A549 (cell line): ENCODE results near the gene TNFAIP3. TPM values are rescaled to one million over a fixed set of nuclear protein-coding genes. Genes with fewer than 3 reads are reported as not detected.

Source experiments
- ATAC-seq, 2 experiments: fragments of 200-7000 bp in 1 of 2; fragments of >200 bp in 1 of 2; cut with Nextera tagmentation in 1 of 2; cut with Tn5 transposase in 1 of 2; 3 replicates each; pipeline versions ENCODE4 v1.8.0 to v1.9.1; 2018 to 2020; ENCODE audit warnings: mild to moderate bottlenecking in 1 of 2, moderate library complexity in 1 of 2
- CTCF ChIA-PET: fragments of 300-600 bp; sonication (Branson Sonifier 250); formaldehyde crosslinking; extraction: SDS; loops from one replicate; lab custom pipeline; 2021; ENCODE audit warnings: antibody characterized with exemption, inconsistent platforms; lab: Yijun Ruan, JAX
- POLR2A ChIA-PET: fragments of 350-600 bp; formaldehyde crosslinking; extraction: SDS; loops from one replicate; lab custom pipeline; 2021; ENCODE audit warnings: antibody characterized with exemption, inconsistent platforms; lab: Yijun Ruan, JAX
- DNase-seq, 2 experiments: peaks; one replicate each; pipeline versions ENCODE4 v3.0.0 to v3.0.0-alpha.2; 2011 to 2016; ENCODE audit warnings: low read depth in 1 of 2, low spot score in 1 of 2
- FAIRE-seq: peaks from 2 replicates; lab custom pipeline; 2011; peaks lifted over from hg19 to GRCh38; lab: Jason Lieb, UNC
- H3K27ac ChIP-seq, 2 experiments: fragments of >200 bp; sonication (Bioruptor Twin); formaldehyde crosslinking; 3 replicates each; pipeline ENCODE4 v1.5.1; 2016 to 2017
- H3K4me1 ChIP-seq: fragments of >200 bp; sonication (Bioruptor Twin); formaldehyde crosslinking; 3 replicates; pipeline ENCODE4 v1.6.1; 2016
- H3K4me2 ChIP-seq: fragments of >200 bp; sonication (Bioruptor Twin); formaldehyde crosslinking; 3 replicates; pipeline ENCODE4 v1.6.1; 2016
- H3K4me3 ChIP-seq: fragments of >200 bp; sonication (Bioruptor Twin); formaldehyde crosslinking; 3 replicates; pipeline ENCODE4 v1.5.1; 2016
- H3K9me3 ChIP-seq: fragments of >200 bp; sonication (Bioruptor Twin); formaldehyde crosslinking; 3 replicates; pipeline ENCODE4 v1.6.1; 2016
- CHD4 ChIP-seq: fragments of 200-600 bp; sonication (generic); IDR thresholded peaks from 2 replicates; pipeline ENCODE4 v1.6.1; 2016; ENCODE audit warnings: antibody characterized with exemption, mild to moderate bottlenecking, borderline replicate concordance
- EHF ChIP-seq: fragments of 250-450 bp; sonication (Bioruptor Pico); IDR thresholded peaks from 2 replicates; pipeline ENCODE4 v1.5.0; 2020; ENCODE audit warnings: mild to moderate bottlenecking
- FOSB ChIP-seq: fragments of 250-450 bp; sonication (Bioruptor Pico); IDR thresholded peaks from 2 replicates; pipeline ENCODE4 v1.5.0; 2020; ENCODE audit warnings: mild to moderate bottlenecking, moderate library complexity
- FOSL2 ChIP-seq, 2 experiments: fragments of 450-650 bp in 1 of 2; fragments of >200 bp in 1 of 2; sonication (Bioruptor Twin) in 1 of 2; formaldehyde crosslinking; IDR thresholded peaks; 2 replicates each; pipeline versions ENCODE4 v1.5.0 to v1.6.1; 2016 to 2020; ENCODE audit warnings: mild to moderate bottlenecking in 1 of 2, moderate library complexity in 1 of 2
- GATA3 ChIP-seq: IDR thresholded peaks from 2 replicates; pipeline ENCODE4 v1.6.1; 2012; ENCODE audit warnings: borderline replicate concordance
- HEYL ChIP-seq: fragments of 250-450 bp; sonication (Bioruptor Pico); IDR thresholded peaks from 2 replicates; pipeline ENCODE4 v1.8.0; 2021; ENCODE audit warnings: mild to moderate bottlenecking, moderate library complexity
- HOXA7 ChIP-seq: fragments of 250-450 bp; sonication (Bioruptor Pico); IDR thresholded peaks from 2 replicates; pipeline ENCODE4 v1.5.0; 2020; ENCODE audit warnings: mild to moderate bottlenecking, moderate library complexity
- HOXB13 ChIP-seq: fragments of 250-450 bp; sonication (Bioruptor Pico); IDR thresholded peaks from 2 replicates; pipeline ENCODE4 v1.5.0; 2020; ENCODE audit warnings: low read depth, mild to moderate bottlenecking, moderate library complexity
- HOXB5 ChIP-seq: fragments of 250-450 bp; sonication (Bioruptor Pico); IDR thresholded peaks from 2 replicates; pipeline ENCODE4 v1.5.0; 2020; ENCODE audit warnings: mild to moderate bottlenecking, moderate library complexity
- JUN ChIP-seq, 2 experiments: fragments of >200 bp; sonication (Bioruptor Twin); formaldehyde crosslinking; IDR thresholded peaks; 2 replicates in 1 of 2; 3 replicates in 1 of 2; pipeline ENCODE4 v1.6.1; 2016 to 2017
- KDM1A ChIP-seq: fragments of 200-600 bp; sonication (generic); IDR thresholded peaks from 2 replicates; pipeline ENCODE4 v1.6.1; 2016; ENCODE audit warnings: low read depth, mild to moderate bottlenecking
- KDM5A ChIP-seq: fragments of 200-600 bp; sonication (generic); IDR thresholded peaks from 2 replicates; pipeline ENCODE4 v1.6.1; 2016; ENCODE audit warnings: antibody characterized with exemption, mild to moderate bottlenecking
- MAZ ChIP-seq: fragments of 150-350 bp; IDR thresholded peaks from 2 replicates; pipeline ENCODE4 v1.6.1; 2014; ENCODE audit warnings: antibody characterized with exemption, low read depth, low read length, borderline replicate concordance
- MYC ChIP-seq: IDR thresholded peaks from 2 replicates; pipeline ENCODE4 v1.6.1; 2012; ENCODE audit warnings: mild to moderate bottlenecking, inconsistent platforms, low read length, improper control_type of control experiment, borderline replicate concordance
- NFE2L2 ChIP-seq: fragments of 150-350 bp; conservative IDR thresholded peaks from 2 replicates; pipeline ENCODE4 v1.6.1; 2014; ENCODE audit warnings: low read length
- NR3C1 ChIP-seq: fragments of >200 bp; sonication (Bioruptor Twin); formaldehyde crosslinking; IDR thresholded peaks from 3 replicates; pipeline ENCODE4 v1.6.1; 2017
- PHF8 ChIP-seq: fragments of 200-600 bp; sonication (generic); IDR thresholded peaks from 2 replicates; pipeline ENCODE4 v1.6.1; 2016; ENCODE audit warnings: low read depth, mild to moderate bottlenecking, antibody characterized with exemption, moderate library complexity, borderline replicate concordance
- POLR2AphosphoS2 ChIP-seq: conservative IDR thresholded peaks from 2 replicates; pipeline ENCODE4 v1.6.1; 2012; ENCODE audit warnings: low read length, improper control_type of control experiment, inconsistent platforms
- RAD21 ChIP-seq, 2 experiments: fragments of >200 bp in 1 of 2; sonication (Bioruptor Twin) in 1 of 2; formaldehyde crosslinking in 1 of 2; IDR thresholded peaks in 1 of 2; conservative IDR thresholded peaks in 1 of 2; 2 replicates in 1 of 2; 3 replicates in 1 of 2; pipeline ENCODE4 v1.6.1; 2012 to 2018; ENCODE audit warnings: inconsistent platforms in 1 of 2
- RARB ChIP-seq: fragments of 250-450 bp; sonication (Bioruptor Pico); IDR thresholded peaks from 2 replicates; pipeline ENCODE4 v1.8.0; 2021; ENCODE audit warnings: mild to moderate bottlenecking, moderate library complexity
- RCOR1 ChIP-seq: fragments of 150-350 bp; IDR thresholded peaks from 2 replicates; pipeline ENCODE4 v1.6.1; 2014; ENCODE audit warnings: antibody characterized with exemption, low read length, low read depth
- SMC3 ChIP-seq: fragments of >200 bp; sonication (Bioruptor Twin); formaldehyde crosslinking; IDR thresholded peaks from 3 replicates; pipeline ENCODE4 v1.6.1; 2018; ENCODE audit warnings: inconsistent platforms
- TP53 ChIP-seq: fragments of 250-450 bp; sonication (Bioruptor Pico); IDR thresholded peaks from 2 replicates; pipeline ENCODE4 v1.5.0; 2021; ENCODE audit warnings: mild to moderate bottlenecking, moderate library complexity
- ZC3H11A ChIP-seq: fragments of 450-650 bp; IDR thresholded peaks from 2 replicates; pipeline ENCODE4 v1.6.1; 2014; ENCODE audit warnings: antibody characterized with exemption, mild to moderate bottlenecking
- ZFP36 ChIP-seq: fragments of 450-650 bp; IDR thresholded peaks from 2 replicates; pipeline ENCODE4 v1.6.1; 2014; ENCODE audit warnings: borderline replicate concordance; ENCODE audit not compliant: partially characterized antibody
- ZNF302 ChIP-seq: fragments of 250-450 bp; sonication (Bioruptor Pico); IDR thresholded peaks from 2 replicates; pipeline ENCODE4 v1.9.0; 2021; ENCODE audit warnings: inconsistent platforms, mild to moderate bottlenecking, moderate library complexity
- ZSCAN20 ChIP-seq: fragments of 250-450 bp; sonication (Bioruptor Pico); IDR thresholded peaks from 2 replicates; pipeline ENCODE4 v1.8.0; 2022; ENCODE audit warnings: mild to moderate bottlenecking, moderate library complexity
- WGBS: methylation state at CpG from one replicate; pipeline ENCODE4 v1.1.6; 2017; ENCODE audit errors: missing lambda C conversion rate; 5-methylcytosine and 5-hydroxymethylcytosine counted together
- polyA plus RNA-seq, 4 experiments: library from polyadenylated mRNA; depleted of rRNA in 3 of 4; stranded (reverse); fragments of >200 nt; fragmentation: RNase III in 1 of 4; extraction: RNeasy Plus Mini Kit Qiagen cat#74134 plus additional on column Dnase treatment in 1 of 4; gene quantifications; 2 replicates in 3 of 4; 3 replicates in 1 of 4; pipeline ENCODE4 v1.2.3, GENCODE V29; 2011 to 2017
- TF ChIP-seq, protein P1 (sequence below): fragments of 150-350 bp; IDR thresholded peaks from 2 replicates; pipeline ENCODE4 v1.6.1; 2014; ENCODE audit warnings: low read depth, mild to moderate bottlenecking, low read length
- TF ChIP-seq, protein P2 (sequence below): fragments of >200 bp; sonication (Bioruptor Twin); formaldehyde crosslinking; IDR thresholded peaks from 3 replicates; pipeline ENCODE4 v1.5.1; 2016
- TF ChIP-seq, protein P3 (sequence below): fragments of 250-450 bp; sonication (Bioruptor Pico); IDR thresholded peaks from 2 replicates; pipeline ENCODE4 v1.5.0; 2020; ENCODE audit warnings: low read depth, mild to moderate bottlenecking, moderate library complexity
- TF ChIP-seq, protein P4 (sequence below): fragments of >200 bp; sonication (Bioruptor Twin); formaldehyde crosslinking; IDR thresholded peaks from 2 replicates; pipeline ENCODE4 v1.6.1; 2016

TNFAIP3 gene
- polyA plus RNA-seq, 2 of the 4 experiments (the other 2 are of a cell fraction) = 2.7 to 8.5 TPM

DNA sequence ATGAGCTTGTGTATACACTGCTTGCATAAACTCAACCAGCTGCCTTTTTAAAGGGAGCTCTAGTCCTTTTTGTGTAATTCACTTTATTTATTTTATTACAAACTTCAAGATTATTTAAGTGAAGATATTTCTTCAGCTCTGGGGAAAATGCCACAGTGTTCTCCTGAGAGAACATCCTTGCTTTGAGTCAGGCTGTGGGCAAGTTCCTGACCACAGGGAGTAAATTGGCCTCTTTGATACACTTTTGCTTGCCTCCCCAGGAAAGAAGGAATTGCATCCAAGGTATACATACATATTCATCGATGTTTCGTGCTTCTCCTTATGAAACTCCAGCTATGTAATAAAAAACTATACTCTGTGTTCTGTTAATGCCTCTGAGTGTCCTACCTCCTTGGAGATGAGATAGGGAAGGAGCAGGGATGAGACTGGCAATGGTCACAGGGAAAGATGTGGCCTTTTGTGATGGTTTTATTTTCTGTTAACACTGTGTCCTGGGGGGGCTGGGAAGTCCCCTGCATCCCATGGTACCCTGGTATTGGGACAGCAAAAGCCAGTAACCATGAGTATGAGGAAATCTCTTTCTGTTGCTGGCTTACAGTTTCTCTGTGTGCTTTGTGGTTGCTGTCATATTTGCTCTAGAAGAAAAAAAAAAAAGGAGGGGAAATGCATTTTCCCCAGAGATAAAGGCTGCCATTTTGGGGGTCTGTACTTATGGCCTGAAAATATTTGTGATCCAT, 15.3 kb downstream of the TNFAIP3 start:
- 75% methylated on average over 2 of the region's 2 CpGs for WGBS
- FAIRE-seq (no peak), ATAC-seq (no peak), DNase-seq (no peak)
- ChIA-PET POLR2A (interaction anchor here (0.6 kb wide), 1 partner anchor 9 kb away, joined by 3 read pairs; no protein-coding TSS in a partner anchor), CTCF (interaction anchor here (1.1 to 1.8 kb wide), 2 partner anchors 15 to 62 kb away, joined by 5 to 7 read pairs; partner anchors contain the start of gene TNFAIP3)
- H3K4me3 ChIP-seq = no peak overlapping the region
- H3K4me2 ChIP-seq = no peak overlapping the region
- no peak overlapping the region for H3K27ac ChIP-seq
- H3K9me3 ChIP-seq = no peaks in the 10 kb centered on the region
- no peaks in the 10 kb centered on the region for H3K4me1 ChIP-seq
- TF ChIP-seq, protein P1, sequence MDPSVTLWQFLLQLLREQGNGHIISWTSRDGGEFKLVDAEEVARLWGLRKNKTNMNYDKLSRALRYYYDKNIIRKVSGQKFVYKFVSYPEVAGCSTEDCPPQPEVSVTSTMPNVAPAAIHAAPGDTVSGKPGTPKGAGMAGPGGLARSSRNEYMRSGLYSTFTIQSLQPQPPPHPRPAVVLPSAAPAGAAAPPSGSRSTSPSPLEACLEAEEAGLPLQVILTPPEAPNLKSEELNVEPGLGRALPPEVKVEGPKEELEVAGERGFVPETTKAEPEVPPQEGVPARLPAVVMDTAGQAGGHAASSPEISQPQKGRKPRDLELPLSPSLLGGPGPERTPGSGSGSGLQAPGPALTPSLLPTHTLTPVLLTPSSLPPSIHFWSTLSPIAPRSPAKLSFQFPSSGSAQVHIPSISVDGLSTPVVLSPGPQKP = no peak
- no peak for TF ChIP-seq HOXB5 (CRISPR knock-in tag)
- TF ChIP-seq HOXA7 = no peak
- TF ChIP-seq KDM1A = no peak
- TF ChIP-seq ZC3H11A = no peak
- TF ChIP-seq, protein P2, sequence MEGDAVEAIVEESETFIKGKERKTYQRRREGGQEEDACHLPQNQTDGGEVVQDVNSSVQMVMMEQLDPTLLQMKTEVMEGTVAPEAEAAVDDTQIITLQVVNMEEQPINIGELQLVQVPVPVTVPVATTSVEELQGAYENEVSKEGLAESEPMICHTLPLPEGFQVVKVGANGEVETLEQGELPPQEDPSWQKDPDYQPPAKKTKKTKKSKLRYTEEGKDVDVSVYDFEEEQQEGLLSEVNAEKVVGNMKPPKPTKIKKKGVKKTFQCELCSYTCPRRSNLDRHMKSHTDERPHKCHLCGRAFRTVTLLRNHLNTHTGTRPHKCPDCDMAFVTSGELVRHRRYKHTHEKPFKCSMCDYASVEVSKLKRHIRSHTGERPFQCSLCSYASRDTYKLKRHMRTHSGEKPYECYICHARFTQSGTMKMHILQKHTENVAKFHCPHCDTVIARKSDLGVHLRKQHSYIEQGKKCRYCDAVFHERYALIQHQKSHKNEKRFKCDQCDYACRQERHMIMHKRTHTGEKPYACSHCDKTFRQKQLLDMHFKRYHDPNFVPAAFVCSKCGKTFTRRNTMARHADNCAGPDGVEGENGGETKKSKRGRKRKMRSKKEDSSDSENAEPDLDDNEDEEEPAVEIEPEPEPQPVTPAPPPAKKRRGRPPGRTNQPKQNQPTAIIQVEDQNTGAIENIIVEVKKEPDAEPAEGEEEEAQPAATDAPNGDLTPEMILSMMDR = no peak
- TF ChIP-seq, protein P3, sequence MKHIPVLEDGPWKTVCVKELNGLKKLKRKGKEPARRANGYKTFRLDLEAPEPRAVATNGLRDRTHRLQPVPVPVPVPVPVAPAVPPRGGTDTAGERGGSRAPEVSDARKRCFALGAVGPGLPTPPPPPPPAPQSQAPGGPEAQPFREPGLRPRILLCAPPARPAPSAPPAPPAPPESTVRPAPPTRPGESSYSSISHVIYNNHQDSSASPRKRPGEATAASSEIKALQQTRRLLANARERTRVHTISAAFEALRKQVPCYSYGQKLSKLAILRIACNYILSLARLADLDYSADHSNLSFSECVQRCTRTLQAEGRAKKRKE (CRISPR knock-in tag) = no peak
- no peak for TF ChIP-seq POLR2AphosphoS2
- TF ChIP-seq EHF (CRISPR knock-in tag) = no peak
- no peak for TF ChIP-seq KDM5A
- TF ChIP-seq HEYL (CRISPR knock-in tag) = no peak
- TF ChIP-seq NFE2L2 = no peak
- no peak for TF ChIP-seq SMC3
- no peak for TF ChIP-seq PHF8
- TF ChIP-seq, protein P4, sequence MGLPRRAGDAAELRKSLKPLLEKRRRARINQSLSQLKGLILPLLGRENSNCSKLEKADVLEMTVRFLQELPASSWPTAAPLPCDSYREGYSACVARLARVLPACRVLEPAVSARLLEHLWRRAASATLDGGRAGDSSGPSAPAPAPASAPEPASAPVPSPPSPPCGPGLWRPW = no peak
- no peak for TF ChIP-seq ZSCAN20 (CRISPR knock-in tag)
- no peak for TF ChIP-seq JUN (IDR thresholded peaks at IDR 0.05)
- no peak for TF ChIP-seq ZFP36
- no peak for TF ChIP-seq FOSB (CRISPR knock-in tag)
- TF ChIP-seq, all 56 proteins: peak for 0

DNA sequence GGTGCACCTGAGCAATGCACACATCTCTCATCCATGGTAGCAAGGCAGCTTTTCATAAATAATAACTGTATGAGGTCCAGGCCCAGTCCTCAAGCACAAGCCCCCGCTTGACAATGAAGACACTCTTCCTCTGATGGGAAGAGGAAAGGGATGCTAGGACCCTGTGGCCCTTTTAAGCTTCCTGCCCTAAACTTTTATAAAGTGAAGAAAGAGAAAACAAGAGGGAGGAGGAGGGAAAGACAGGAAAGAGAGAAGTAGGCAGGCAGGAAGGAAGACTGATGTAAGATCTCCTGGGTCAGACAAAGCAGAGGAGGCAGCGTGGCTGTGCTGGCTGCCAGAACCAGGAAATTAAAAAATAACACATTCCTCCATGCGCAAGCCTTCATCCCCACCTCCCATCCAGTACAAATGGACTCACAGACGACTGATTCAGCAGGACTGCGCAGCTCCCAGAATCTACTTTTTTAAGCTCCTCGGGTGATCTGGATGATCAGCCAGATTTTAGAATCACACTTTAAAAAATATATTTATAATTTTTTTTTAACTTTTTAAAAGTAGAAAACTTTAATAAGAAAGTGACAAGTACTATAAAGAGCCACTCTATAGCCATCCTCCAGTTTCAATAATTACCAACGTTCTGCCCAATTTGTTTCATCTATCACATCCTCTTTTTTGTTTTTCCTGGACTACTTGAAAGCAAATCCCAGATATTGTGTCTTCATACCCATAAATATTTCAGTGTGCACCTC, 16.5 kb downstream of the TNFAIP3 start:
- Histone ChIP-seq H3K9me3 (no peaks in the 10 kb centered on the region), H3K4me2 (no peak overlapping the region), H3K4me1 (no peaks in the 10 kb centered on the region), H3K4me3 (no peak overlapping the region), H3K27ac (no peak overlapping the region)
- WGBS = 90% methylated on average over 7 of the region's 7 CpGs
- TF ChIP-seq RCOR1 = no peak
- no peak for TF ChIP-seq RAD21 (conservative IDR thresholded peaks at IDR 0.05 in 1 of 2, IDR thresholded peaks at IDR 0.05 in 1 of 2)
- TF ChIP-seq CHD4 = no peak
- TF ChIP-seq KDM5A = no peak
- TF ChIP-seq TP53 = no peak
- no peak for TF ChIP-seq HOXB5 (CRISPR knock-in tag)
- no peak for TF ChIP-seq RARB (CRISPR knock-in tag)
- no peak for TF ChIP-seq NR3C1
- TF ChIP-seq, protein P3 (CRISPR knock-in tag) = no peak
- no peak for TF ChIP-seq MAZ
- TF ChIP-seq GATA3 = no peak
- no peak for TF ChIP-seq POLR2AphosphoS2
- TF ChIP-seq NFE2L2 = no peak
- no peak for TF ChIP-seq ZNF302 (CRISPR knock-in tag)
- no peak for TF ChIP-seq FOSL2 (IDR thresholded peaks at IDR 0.05)
- no peak for TF ChIP-seq FOSL2 (CRISPR knock-in tag; IDR thresholded peaks at IDR 0.05)
- no peak for TF ChIP-seq MYC
- TF ChIP-seq HOXB13 = no peak
- ChIA-PET POLR2A (no interaction called here), CTCF (interaction anchor here (0.6 to 1.2 kb wide), 2 partner anchors 17 to 1078 kb away, joined by 3 to 5 read pairs; partner anchors contain the start of gene TNFAIP3)
- DNase-seq (no peak), ATAC-seq (no peak), FAIRE-seq (no peak)
